Measurements from ENCODE around the gene FAM185A.
"Not testable (repeated sequence)": the region's sequence is repeated elsewhere in the genome, so short reads cannot be mapped to it uniquely, and the experiment has no call there.

Gene FAM185A

DNA sequence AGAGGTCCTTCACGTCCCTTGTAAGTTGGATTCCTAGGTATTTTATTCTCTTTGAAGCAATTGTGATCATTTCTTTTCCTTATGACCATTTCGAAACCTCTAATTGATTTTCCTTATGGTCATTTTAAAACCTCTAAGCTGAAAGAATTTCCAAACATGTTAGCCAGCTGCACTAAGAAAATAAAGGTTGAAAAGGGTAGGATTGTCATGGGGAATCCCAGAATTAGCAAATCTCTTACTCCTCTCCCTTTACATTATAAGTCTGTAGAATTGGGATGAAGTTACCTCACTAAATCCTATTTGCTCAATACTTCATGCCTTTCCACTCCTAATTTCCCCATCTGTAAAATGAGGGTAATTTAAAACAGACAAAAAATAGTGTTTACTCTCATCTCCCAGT lies 79.5 kb downstream of the FAM185A start:
- in situ Hi-C loops (cut with MboI; ENCODE audit: low sequenced_read_pairs): no loop called here

DNA sequence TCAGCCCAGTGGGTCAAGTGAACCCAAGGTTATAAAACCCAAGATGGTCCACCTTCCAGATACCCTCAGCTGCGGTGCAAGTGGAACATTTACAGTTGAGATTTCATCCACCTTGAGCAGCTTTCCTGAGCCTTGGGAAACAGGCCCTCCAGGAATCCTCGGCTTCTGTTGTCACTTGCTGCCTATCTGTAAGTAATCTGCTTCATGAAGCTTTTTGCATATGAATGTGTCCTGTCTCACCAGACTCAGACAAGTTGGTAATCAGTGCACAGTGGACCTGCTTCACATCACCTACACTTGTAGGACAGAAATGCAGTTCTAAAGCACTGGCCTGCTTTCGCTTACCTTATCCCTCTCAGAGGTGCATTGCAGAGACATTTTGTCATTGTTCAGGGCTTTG lies 80.3 kb downstream of the FAM185A start:
- in situ Hi-C loops (cut with MboI; ENCODE audit: low sequenced_read_pairs): no loop called here

DNA sequence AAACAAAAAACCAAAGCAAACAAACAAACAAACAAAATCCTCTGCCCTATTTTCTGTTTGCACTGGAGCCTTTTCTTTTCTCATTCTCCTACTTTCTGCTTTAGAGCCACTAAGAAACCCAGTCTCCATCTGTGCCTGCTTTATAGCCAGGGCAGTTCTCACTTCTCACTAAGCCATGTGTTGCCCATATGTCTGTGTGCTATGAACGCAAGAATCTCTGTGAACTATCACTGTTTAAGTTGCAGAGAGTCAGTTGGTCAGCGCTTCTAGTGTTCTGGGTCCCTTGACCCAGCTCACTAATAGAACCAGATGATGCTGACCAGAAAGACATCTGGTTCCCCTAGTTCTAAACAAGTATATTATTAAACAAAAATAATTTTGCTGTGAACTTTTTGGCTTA lies 81.4 kb downstream of the FAM185A start:
- in situ Hi-C loops (cut with MboI; ENCODE audit: low sequenced_read_pairs): no loop called here

GRCh38 chr7:102832674-102833073 lies 83.9 kb downstream of the FAM185A start:
- in situ Hi-C loops (cut with MboI; ENCODE audit: low sequenced_read_pairs): no loop called here

DNA sequence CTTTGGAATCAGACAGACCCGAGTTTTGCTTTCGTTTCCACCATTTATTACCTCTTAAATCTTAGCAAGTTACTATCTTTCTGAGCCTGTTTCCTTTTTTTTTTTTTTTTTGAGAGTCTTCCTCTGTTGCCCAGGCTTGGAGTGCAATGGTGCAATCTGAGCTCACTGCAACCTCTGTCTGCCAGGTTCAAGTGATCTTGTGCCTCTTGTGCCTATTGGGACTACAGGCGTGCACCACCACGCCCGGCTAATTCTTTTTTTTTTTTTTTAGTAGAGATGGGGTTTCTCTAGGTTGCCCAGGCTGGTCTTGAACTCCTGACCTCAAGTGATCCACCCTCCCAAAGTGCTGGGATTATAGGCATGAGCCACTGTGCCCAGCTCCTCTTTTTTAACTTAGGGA lies 84.5 kb downstream of the FAM185A start:
- in situ Hi-C loops (cut with MboI; ENCODE audit: low sequenced_read_pairs): no loop called here

DNA sequence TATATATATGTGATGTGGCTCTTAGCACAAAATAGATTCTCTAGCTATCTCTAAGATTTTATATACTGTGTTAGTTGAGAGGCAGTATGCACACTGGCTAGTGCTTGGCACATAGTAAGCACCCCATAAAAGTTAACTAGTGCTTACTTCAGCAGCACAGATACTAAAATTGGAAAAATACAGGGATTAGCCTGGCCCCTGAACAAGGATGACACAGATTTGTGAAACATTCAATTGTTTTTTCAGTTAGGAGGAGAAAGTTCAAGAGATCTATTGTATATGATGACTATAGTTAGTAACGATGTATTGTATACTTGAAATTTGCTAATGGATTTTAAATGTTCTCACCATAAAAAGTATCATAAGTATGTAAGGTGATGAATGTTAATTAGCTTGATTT lies 85.7 kb downstream of the FAM185A start:
- in situ Hi-C loops (cut with MboI; ENCODE audit: low sequenced_read_pairs): no loop called here

DNA sequence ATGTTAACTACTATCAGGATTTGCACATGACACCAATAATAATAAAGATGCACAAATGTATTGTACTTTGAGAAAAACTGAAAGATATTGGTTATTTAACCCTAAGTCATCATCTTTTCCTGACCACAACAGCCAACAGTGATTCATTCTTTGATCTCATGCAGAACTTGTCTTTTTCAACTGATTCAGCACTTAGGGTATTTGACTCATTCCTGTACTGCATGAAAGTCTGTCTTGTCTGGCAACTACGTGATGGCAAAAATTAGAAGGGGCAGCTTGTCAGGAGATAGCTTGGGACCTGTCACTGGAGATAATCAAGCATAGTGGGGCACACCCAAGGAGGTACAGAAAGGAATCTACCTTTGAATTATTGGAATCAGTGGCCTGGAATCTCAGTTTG lies 86.2 kb downstream of the FAM185A start:
- in situ Hi-C loops (cut with MboI; ENCODE audit: low sequenced_read_pairs): no loop called here

GRCh38 chr7:102836191-102836919 lies 87.6 kb downstream of the FAM185A start:
- in situ Hi-C loops (cut with MboI; ENCODE audit: low sequenced_read_pairs): no loop called here

GRCh38 chr7:102836977-102837376 lies 88.2 kb downstream of the FAM185A start:
- in situ Hi-C loops (cut with MboI; ENCODE audit: low sequenced_read_pairs): no loop called here

GRCh38 chr7:102837802-102838201 lies 89.0 kb downstream of the FAM185A start:
- in situ Hi-C loops (cut with MboI; ENCODE audit: low sequenced_read_pairs): no loop called here

DNA sequence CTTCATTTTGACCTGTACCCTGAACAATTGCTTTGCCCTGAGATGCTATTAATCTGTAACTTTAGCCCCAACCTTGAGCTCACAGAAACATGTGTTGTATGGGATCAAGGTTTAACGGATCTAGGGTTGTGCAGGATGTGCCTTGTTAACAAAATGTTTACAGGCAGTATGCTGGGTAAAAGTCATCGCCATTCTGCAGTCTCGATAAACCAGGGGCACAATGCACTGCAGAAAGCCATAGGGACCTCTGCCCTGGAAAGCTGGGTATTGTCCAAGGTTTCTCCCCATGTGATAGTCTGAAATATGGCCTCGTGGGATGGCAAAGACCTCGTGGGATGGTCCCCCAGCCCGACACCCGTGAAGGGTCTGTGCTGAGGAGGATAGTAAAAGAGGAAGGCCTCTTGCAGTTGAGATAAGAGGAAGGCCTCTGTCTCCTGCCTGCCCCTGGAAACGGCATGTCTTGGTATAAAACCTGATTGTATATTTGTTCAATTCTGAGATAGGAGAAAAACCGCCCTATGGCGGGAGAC lies 89.8 kb downstream of the FAM185A start:
- in situ Hi-C loops (cut with MboI; ENCODE audit: low sequenced_read_pairs): not testable (repeated sequence)

DNA sequence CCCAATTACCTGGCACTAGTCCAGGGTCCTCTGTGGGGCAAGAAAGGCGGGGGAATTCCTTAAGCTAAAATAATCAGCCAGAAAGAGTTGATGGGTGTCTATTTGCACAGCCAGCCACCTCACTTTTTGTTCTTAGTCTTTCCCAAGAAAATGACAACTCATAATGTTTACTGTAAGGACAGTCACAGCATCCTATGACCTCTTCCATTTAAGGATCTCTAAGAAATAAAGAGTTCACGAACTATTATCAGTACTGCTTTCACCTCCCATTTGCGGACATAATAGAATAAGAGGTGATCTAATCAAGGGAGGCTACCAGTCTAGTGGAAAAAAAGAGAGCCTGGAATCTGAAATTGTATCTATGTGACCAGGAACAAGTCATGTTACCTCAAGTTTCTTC lies 91.6 kb downstream of the FAM185A start:
- in situ Hi-C loops (cut with MboI; ENCODE audit: low sequenced_read_pairs): no loop called here

GRCh38 chr7:102841290-102841689 lies 92.5 kb downstream of the FAM185A start:
- in situ Hi-C loops (cut with MboI; ENCODE audit: low sequenced_read_pairs): no loop called here

DNA sequence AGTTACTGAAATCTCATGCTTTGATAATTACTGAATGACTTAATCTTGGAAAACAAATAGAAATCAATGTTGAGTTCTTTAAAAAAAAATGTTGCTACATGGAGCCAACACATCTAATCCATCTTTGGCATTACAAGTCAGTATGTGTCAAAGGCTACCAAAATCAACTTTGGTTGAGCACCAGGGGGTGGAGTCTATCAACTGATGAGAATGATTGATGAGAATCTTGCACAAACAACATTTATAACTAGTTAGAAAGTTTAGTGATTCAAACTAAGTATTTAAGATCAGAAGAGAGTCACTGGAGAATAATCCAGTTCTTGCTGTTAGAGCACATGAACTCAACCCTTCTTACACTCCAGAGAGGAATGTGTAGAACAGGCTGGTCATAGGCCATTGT lies 93.5 kb downstream of the FAM185A start:
- in situ Hi-C loops (cut with MboI; ENCODE audit: low sequenced_read_pairs): no loop called here

DNA sequence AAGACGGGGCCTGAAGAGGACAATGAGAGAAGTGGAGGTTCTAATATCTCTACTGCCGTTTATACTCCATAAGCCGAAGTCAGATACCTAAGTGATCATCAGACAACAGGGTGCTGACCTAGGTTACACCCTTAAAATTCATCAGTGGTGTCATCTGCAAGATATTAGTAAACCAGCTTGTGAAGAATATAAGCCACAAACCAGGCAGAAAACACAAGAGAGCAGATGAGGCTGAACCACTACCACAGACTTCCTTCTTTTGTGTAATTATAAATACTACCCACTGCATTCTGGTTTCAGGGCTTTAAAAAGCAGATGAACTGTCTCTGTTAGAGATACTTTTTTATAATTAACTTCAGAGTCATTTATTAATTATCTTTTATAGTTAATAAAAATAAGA lies 95.1 kb downstream of the FAM185A start:
- in situ Hi-C loops (cut with MboI; ENCODE audit: low sequenced_read_pairs): no loop called here

- in situ Hi-C loops (cut with MboI; ENCODE audit: low sequenced_read_pairs): no loop called here
These were observed 96.5 kb downstream of the FAM185A start for GRCh38 chr7:102845346-102845745.

- in situ Hi-C loops (cut with MboI; ENCODE audit: low sequenced_read_pairs): no loop called here
These were observed 100.3 kb downstream of the FAM185A start for GRCh38 chr7:102849079-102849478.

DNA sequence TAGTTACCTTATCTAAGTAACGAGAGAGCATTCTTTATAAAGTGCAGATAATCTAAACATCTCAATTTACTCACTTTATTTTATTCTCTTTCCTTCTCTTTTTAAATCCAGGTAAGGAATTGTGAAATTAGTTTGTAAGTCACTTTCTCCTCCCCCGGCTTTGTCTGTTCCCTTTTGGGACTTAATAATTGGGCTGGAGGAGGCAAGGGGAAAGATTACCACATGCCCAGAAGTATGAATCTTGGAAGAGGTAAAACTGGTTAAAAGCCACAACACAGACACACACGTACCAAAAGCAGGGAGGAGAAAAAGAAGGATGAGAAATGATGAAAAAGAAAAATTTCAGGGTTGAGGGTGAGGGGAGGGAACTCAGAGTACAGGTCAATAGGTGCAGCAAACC lies 100.7 kb downstream of the FAM185A start:
- in situ Hi-C loops (cut with MboI; ENCODE audit: low sequenced_read_pairs): no loop called here

- in situ Hi-C loops (cut with MboI; ENCODE audit: low sequenced_read_pairs): no loop called here
These were observed 107.2 kb downstream of the FAM185A start for GRCh38 chr7:102856036-102856435.

All from HL-60/S4 treated with retinoic acid at 250 ng/mL for 4 days and 3 days (cell line).